Measurements from ENCODE around the gene FBXO24. TPM values are rescaled to one million over a fixed set of nuclear protein-coding genes. Genes with fewer than 3 reads are reported as not detected.

FBXO24 gene
- total RNA-seq, 1 donor from 2014 or later = 0.46 TPM

DNA sequence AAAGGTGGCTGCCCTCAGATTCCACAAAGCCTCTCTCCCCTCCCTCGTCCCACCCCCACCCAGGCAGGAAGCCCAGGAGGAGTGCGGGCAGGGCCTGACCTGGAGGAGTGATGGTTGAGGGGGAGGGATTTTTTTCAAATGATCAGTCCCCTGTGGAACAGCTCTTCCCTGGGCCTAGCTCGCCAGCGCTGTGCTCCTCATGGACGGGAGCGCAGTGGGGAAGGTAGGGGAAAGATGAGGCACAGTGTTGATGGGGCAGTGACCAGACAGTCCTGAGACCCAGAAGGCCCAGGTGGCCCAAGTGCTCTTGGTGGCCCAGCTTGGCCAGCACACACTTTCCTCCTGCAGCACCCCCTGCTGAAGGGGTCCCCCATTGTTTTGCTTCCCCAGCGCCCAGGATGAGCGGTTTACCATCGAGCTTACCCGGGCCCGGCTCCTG, 21.0 kb upstream of the FBXO24 start:
- H3K27ac Mint-ChIP-seq (ENCODE audit: unreplicated experiment) = no peak overlapping the region
- TF ChIP-seq, protein P1, sequence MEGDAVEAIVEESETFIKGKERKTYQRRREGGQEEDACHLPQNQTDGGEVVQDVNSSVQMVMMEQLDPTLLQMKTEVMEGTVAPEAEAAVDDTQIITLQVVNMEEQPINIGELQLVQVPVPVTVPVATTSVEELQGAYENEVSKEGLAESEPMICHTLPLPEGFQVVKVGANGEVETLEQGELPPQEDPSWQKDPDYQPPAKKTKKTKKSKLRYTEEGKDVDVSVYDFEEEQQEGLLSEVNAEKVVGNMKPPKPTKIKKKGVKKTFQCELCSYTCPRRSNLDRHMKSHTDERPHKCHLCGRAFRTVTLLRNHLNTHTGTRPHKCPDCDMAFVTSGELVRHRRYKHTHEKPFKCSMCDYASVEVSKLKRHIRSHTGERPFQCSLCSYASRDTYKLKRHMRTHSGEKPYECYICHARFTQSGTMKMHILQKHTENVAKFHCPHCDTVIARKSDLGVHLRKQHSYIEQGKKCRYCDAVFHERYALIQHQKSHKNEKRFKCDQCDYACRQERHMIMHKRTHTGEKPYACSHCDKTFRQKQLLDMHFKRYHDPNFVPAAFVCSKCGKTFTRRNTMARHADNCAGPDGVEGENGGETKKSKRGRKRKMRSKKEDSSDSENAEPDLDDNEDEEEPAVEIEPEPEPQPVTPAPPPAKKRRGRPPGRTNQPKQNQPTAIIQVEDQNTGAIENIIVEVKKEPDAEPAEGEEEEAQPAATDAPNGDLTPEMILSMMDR (IDR thresholded peaks at IDR 0.05) = no peak
- no peaks in the 10 kb centered on the region for H3K27me3 Mint-ChIP-seq (ENCODE audit: unreplicated experiment)
- H3K9me3 Mint-ChIP-seq (ENCODE audit: unreplicated experiment) = no peaks in the 10 kb centered on the region
- DNase-seq (ENCODE audit: extremely low spot score, unreplicated experiment) = no peak
- H3K4me3 Mint-ChIP-seq (ENCODE audit: unreplicated experiment) = no peak overlapping the region
- no peaks in the 10 kb centered on the region for H3K36me3 Mint-ChIP-seq (ENCODE audit: unreplicated experiment)
- peaks cover 11% of the 10 kb centered on the region for H3K4me1 Mint-ChIP-seq (ENCODE audit: unreplicated experiment)

GRCh38 chr7:100566018-100566531, 20.1 kb upstream of the FBXO24 start:
- no peak for DNase-seq (ENCODE audit: extremely low spot score, unreplicated experiment)
- Mint-ChIP-seq H3K36me3 (ENCODE audit: unreplicated experiment) (no peaks in the 10 kb centered on the region), H3K4me3 (ENCODE audit: unreplicated experiment) (no peak overlapping the region), H3K9me3 (ENCODE audit: unreplicated experiment) (no peaks in the 10 kb centered on the region), H3K4me1 (ENCODE audit: unreplicated experiment) (peaks cover 15% of the 10 kb centered on the region), H3K27me3 (ENCODE audit: unreplicated experiment) (no peaks in the 10 kb centered on the region), H3K27ac (ENCODE audit: unreplicated experiment) (no peak overlapping the region)
- TF ChIP-seq, protein P1 (IDR thresholded peaks at IDR 0.05) = no peak

DNA sequence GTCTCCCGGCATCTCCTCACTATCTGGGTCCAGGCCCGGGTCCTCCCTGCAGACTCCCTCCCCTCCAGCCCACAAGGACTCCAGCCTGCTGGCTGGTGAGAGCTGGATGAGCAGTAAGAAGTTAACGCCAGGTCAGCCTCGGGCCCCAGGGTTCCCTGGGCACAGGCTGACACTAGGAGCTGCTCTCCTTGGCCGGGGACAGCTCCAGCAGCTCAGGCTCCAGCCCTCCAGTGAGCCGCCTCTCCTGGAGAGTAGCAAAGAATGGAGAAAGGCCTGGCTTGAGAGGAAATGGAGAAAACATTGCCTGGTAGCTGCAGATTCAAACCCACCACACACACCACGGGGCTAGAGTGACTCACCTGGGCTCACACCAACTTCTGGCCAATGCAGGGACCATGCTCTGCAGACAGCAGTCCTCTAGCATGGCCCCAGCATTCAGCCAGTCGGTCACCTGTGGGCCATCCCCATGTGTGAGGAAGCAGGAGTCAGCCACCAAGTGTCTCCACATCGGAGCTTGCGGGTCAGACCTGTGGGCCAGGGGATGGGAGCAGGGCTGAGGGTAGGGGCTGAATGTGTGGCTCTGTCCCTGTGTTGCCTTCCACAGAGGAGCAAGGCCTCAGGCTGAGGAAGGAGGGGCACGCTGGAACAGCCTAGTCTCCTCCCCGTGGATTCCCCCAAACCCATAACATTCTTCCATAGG, 18.9 kb upstream of the FBXO24 start:
- no peaks in the 10 kb centered on the region for H3K36me3 Mint-ChIP-seq (ENCODE audit: unreplicated experiment)
- no peaks in the 10 kb centered on the region for H3K9me3 Mint-ChIP-seq (ENCODE audit: unreplicated experiment)
- H3K4me1 Mint-ChIP-seq (ENCODE audit: unreplicated experiment) = peaks cover 19% of the 10 kb centered on the region
- H3K27me3 Mint-ChIP-seq (ENCODE audit: unreplicated experiment) = no peaks in the 10 kb centered on the region
- DNase-seq (ENCODE audit: extremely low spot score, unreplicated experiment) = no peak
- TF ChIP-seq, protein P1 (IDR thresholded peaks at IDR 0.05) = no peak
- no peak overlapping the region for H3K4me3 Mint-ChIP-seq (ENCODE audit: unreplicated experiment)
- H3K27ac Mint-ChIP-seq (ENCODE audit: unreplicated experiment) = no peak overlapping the region

DNA sequence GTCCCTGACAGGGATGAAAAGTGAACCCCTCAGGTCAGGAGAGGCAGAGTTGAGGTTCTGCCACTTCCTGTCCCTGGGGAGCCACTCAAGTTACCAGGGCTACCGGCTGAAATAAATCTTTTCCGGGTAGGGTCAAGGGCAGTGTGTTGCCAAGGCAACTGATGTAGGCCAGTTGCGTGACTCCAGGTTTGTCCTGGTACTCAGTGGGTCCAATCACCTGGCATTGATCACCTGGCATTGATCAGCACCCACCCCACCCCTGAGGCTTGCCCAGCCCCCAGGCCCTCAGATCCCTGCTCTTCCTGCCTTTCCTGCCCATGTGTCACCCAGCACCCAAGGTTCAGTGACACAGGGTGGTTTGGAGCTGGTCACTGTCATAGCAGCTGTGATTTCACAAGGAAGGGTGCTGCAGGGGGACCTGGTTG, 18.4 kb upstream of the FBXO24 start:
- Mint-ChIP-seq H3K9me3 (ENCODE audit: unreplicated experiment) (no peaks in the 10 kb centered on the region), H3K27ac (ENCODE audit: unreplicated experiment) (no peak overlapping the region), H3K4me1 (ENCODE audit: unreplicated experiment) (peaks cover 19% of the 10 kb centered on the region), H3K36me3 (ENCODE audit: unreplicated experiment) (no peaks in the 10 kb centered on the region), H3K4me3 (ENCODE audit: unreplicated experiment) (no peak overlapping the region), H3K27me3 (ENCODE audit: unreplicated experiment) (no peaks in the 10 kb centered on the region)
- TF ChIP-seq, protein P1 (IDR thresholded peaks at IDR 0.05) = no peak
- DNase-seq (ENCODE audit: extremely low spot score, unreplicated experiment) = no peak

GRCh38 chr7:100568176-100568895, 17.8 kb upstream of the FBXO24 start:
- Mint-ChIP-seq H3K36me3 (ENCODE audit: unreplicated experiment) (no peaks in the 10 kb centered on the region), H3K27me3 (ENCODE audit: unreplicated experiment) (no peaks in the 10 kb centered on the region), H3K9me3 (ENCODE audit: unreplicated experiment) (no peaks in the 10 kb centered on the region), H3K4me1 (ENCODE audit: unreplicated experiment) (peaks cover 19% of the 10 kb centered on the region), H3K27ac (ENCODE audit: unreplicated experiment) (no peak overlapping the region), H3K4me3 (ENCODE audit: unreplicated experiment) (no peak overlapping the region)
- TF ChIP-seq, protein P1 (IDR thresholded peaks at IDR 0.05) = no peak
- DNase-seq (ENCODE audit: extremely low spot score, unreplicated experiment) = no peak

Data from osteocyte (in vitro differentiated cells).